A549 (cell line): ENCODE results near the gene TFCP2. TPM values are rescaled to one million over a fixed set of nuclear protein-coding genes. Genes with fewer than 3 reads are reported as not detected.

ENCODE experiments used
- ATAC-seq, 2 experiments: fragments of 200-7000 bp in 1 of 2; fragments of >200 bp in 1 of 2; cut with Nextera tagmentation in 1 of 2; cut with Tn5 transposase in 1 of 2; 3 replicates each; pipeline versions ENCODE4 v1.8.0 to v1.9.1; 2018 to 2020; ENCODE audit warnings: mild to moderate bottlenecking in 1 of 2, moderate library complexity in 1 of 2
- CTCF ChIA-PET: fragments of 300-600 bp; sonication (Branson Sonifier 250); formaldehyde crosslinking; extraction: SDS; loops from one replicate; lab custom pipeline; 2021; ENCODE audit warnings: antibody characterized with exemption, inconsistent platforms; lab: Yijun Ruan, JAX
- POLR2A ChIA-PET: fragments of 350-600 bp; formaldehyde crosslinking; extraction: SDS; loops from one replicate; lab custom pipeline; 2021; ENCODE audit warnings: antibody characterized with exemption, inconsistent platforms; lab: Yijun Ruan, JAX
- DNase-seq, 2 experiments: peaks; one replicate each; pipeline versions ENCODE4 v3.0.0 to v3.0.0-alpha.2; 2011 to 2016; ENCODE audit warnings: low read depth in 1 of 2, low spot score in 1 of 2
- FAIRE-seq: peaks from 2 replicates; lab custom pipeline; 2011; peaks lifted over from hg19 to GRCh38; lab: Jason Lieb, UNC
- H3K27ac ChIP-seq, 2 experiments: fragments of >200 bp; sonication (Bioruptor Twin); formaldehyde crosslinking; 3 replicates each; pipeline ENCODE4 v1.5.1; 2016 to 2017
- H3K4me1 ChIP-seq: fragments of >200 bp; sonication (Bioruptor Twin); formaldehyde crosslinking; 3 replicates; pipeline ENCODE4 v1.6.1; 2016
- H3K4me2 ChIP-seq: fragments of >200 bp; sonication (Bioruptor Twin); formaldehyde crosslinking; 3 replicates; pipeline ENCODE4 v1.6.1; 2016
- H3K4me3 ChIP-seq: fragments of >200 bp; sonication (Bioruptor Twin); formaldehyde crosslinking; 3 replicates; pipeline ENCODE4 v1.5.1; 2016
- H3K9me3 ChIP-seq: fragments of >200 bp; sonication (Bioruptor Twin); formaldehyde crosslinking; 3 replicates; pipeline ENCODE4 v1.6.1; 2016
- BCL3 ChIP-seq: fragments of >200 bp; sonication (Bioruptor Twin); formaldehyde crosslinking; IDR thresholded peaks from 3 replicates; pipeline ENCODE4 v1.6.1; 2016
- CEBPB ChIP-seq, 2 experiments: fragments of >200 bp in 1 of 2; sonication (Bioruptor Twin) in 1 of 2; formaldehyde crosslinking in 1 of 2; IDR thresholded peaks; 2 replicates each; pipeline ENCODE4 v1.6.1; 2012 to 2016
- CHD2 ChIP-seq: fragments of 150-350 bp; IDR thresholded peaks from 2 replicates; pipeline ENCODE4 v1.6.1; 2014; ENCODE audit warnings: low read length; ENCODE audit not compliant: partially characterized antibody
- EHF ChIP-seq: fragments of 250-450 bp; sonication (Bioruptor Pico); IDR thresholded peaks from 2 replicates; pipeline ENCODE4 v1.5.0; 2020; ENCODE audit warnings: mild to moderate bottlenecking
- EHMT2 ChIP-seq: fragments of 200-600 bp; sonication (generic); IDR thresholded peaks from 2 replicates; pipeline ENCODE4 v1.6.1; 2016; ENCODE audit warnings: antibody characterized with exemption, low read depth, mild to moderate bottlenecking, moderate library complexity
- EP300 ChIP-seq, 2 experiments: fragments of >200 bp; sonication (Bioruptor Twin); formaldehyde crosslinking; IDR thresholded peaks; 2 replicates in 1 of 2; 3 replicates in 1 of 2; pipeline ENCODE4 v1.6.1; 2016 to 2017
- ESRRA ChIP-seq: fragments of 150-350 bp; IDR thresholded peaks from 2 replicates; pipeline ENCODE4 v1.6.1; 2014; ENCODE audit warnings: mild to moderate bottlenecking, low read length, borderline replicate concordance
- FOSL2 ChIP-seq, 2 experiments: fragments of 450-650 bp in 1 of 2; fragments of >200 bp in 1 of 2; sonication (Bioruptor Twin) in 1 of 2; formaldehyde crosslinking; IDR thresholded peaks; 2 replicates each; pipeline versions ENCODE4 v1.5.0 to v1.6.1; 2016 to 2020; ENCODE audit warnings: mild to moderate bottlenecking in 1 of 2, moderate library complexity in 1 of 2
- HDAC2 ChIP-seq: fragments of 200-600 bp; sonication (generic); IDR thresholded peaks from 2 replicates; pipeline ENCODE4 v1.6.1; 2016
- HMGXB4 ChIP-seq: fragments of 250-450 bp; sonication (Bioruptor Pico); IDR thresholded peaks from 2 replicates; pipeline ENCODE4 v1.5.0; 2021; ENCODE audit warnings: mild to moderate bottlenecking, moderate library complexity, borderline replicate concordance
- JUN ChIP-seq, 2 experiments: fragments of >200 bp; sonication (Bioruptor Twin); formaldehyde crosslinking; IDR thresholded peaks; 2 replicates in 1 of 2; 3 replicates in 1 of 2; pipeline ENCODE4 v1.6.1; 2016 to 2017
- KDM1A ChIP-seq: fragments of 200-600 bp; sonication (generic); IDR thresholded peaks from 2 replicates; pipeline ENCODE4 v1.6.1; 2016; ENCODE audit warnings: low read depth, mild to moderate bottlenecking
- MAZ ChIP-seq: fragments of 150-350 bp; IDR thresholded peaks from 2 replicates; pipeline ENCODE4 v1.6.1; 2014; ENCODE audit warnings: antibody characterized with exemption, low read depth, low read length, borderline replicate concordance
- PHF8 ChIP-seq: fragments of 200-600 bp; sonication (generic); IDR thresholded peaks from 2 replicates; pipeline ENCODE4 v1.6.1; 2016; ENCODE audit warnings: low read depth, mild to moderate bottlenecking, antibody characterized with exemption, moderate library complexity, borderline replicate concordance
- RAD21 ChIP-seq, 2 experiments: fragments of >200 bp in 1 of 2; sonication (Bioruptor Twin) in 1 of 2; formaldehyde crosslinking in 1 of 2; IDR thresholded peaks in 1 of 2; conservative IDR thresholded peaks in 1 of 2; 2 replicates in 1 of 2; 3 replicates in 1 of 2; pipeline ENCODE4 v1.6.1; 2012 to 2018; ENCODE audit warnings: inconsistent platforms in 1 of 2
- RARB ChIP-seq: fragments of 250-450 bp; sonication (Bioruptor Pico); IDR thresholded peaks from 2 replicates; pipeline ENCODE4 v1.8.0; 2021; ENCODE audit warnings: mild to moderate bottlenecking, moderate library complexity
- RCOR1 ChIP-seq: fragments of 150-350 bp; IDR thresholded peaks from 2 replicates; pipeline ENCODE4 v1.6.1; 2014; ENCODE audit warnings: antibody characterized with exemption, low read length, low read depth
- REST ChIP-seq: fragments of 200-600 bp; sonication (generic); IDR thresholded peaks from 2 replicates; pipeline ENCODE4 v1.6.1; 2016; ENCODE audit warnings: antibody characterized with exemption, mild to moderate bottlenecking, moderate library complexity
- SMC3 ChIP-seq: fragments of >200 bp; sonication (Bioruptor Twin); formaldehyde crosslinking; IDR thresholded peaks from 3 replicates; pipeline ENCODE4 v1.6.1; 2018; ENCODE audit warnings: inconsistent platforms
- ZFP36 ChIP-seq: fragments of 450-650 bp; IDR thresholded peaks from 2 replicates; pipeline ENCODE4 v1.6.1; 2014; ENCODE audit warnings: borderline replicate concordance; ENCODE audit not compliant: partially characterized antibody
- WGBS: methylation state at CpG from one replicate; pipeline ENCODE4 v1.1.6; 2017; ENCODE audit errors: missing lambda C conversion rate; 5-methylcytosine and 5-hydroxymethylcytosine counted together
- polyA plus RNA-seq, 4 experiments: library from polyadenylated mRNA; depleted of rRNA in 3 of 4; stranded (reverse); fragments of >200 nt; fragmentation: RNase III in 1 of 4; extraction: RNeasy Plus Mini Kit Qiagen cat#74134 plus additional on column Dnase treatment in 1 of 4; gene quantifications; 2 replicates in 3 of 4; 3 replicates in 1 of 4; pipeline ENCODE4 v1.2.3, GENCODE V29; 2011 to 2017

The TFCP2 gene
- polyA plus RNA-seq, 2 of the 4 experiments (the other 2 are of a cell fraction) = 18.7 to 39.8 TPM

GRCh38 chr12:51181558-51181957 is 8.6 kb upstream of the TFCP2 start (continued):
- TF ChIP-seq REST (no peak), HMGXB4 (no peak), EP300 (IDR thresholded peaks at IDR 0.05) (no peak)

GRCh38 chr12:51177897-51178296 is 5.0 kb upstream of the TFCP2 start:
- no peak for FAIRE-seq

GRCh38 chr12:51174501-51174900 is 1.6 kb upstream of the TFCP2 start:
- no peak for FAIRE-seq
- DNase-seq = no peak
- TF ChIP-seq ESRRA (no peak), CHD2 (no peak), FOSL2 (IDR thresholded peaks at IDR 0.05) (no peak), FOSL2 (CRISPR knock-in tag; IDR thresholded peaks at IDR 0.05) (no peak), EHMT2 (no peak), BCL3 (no peak), KDM1A (no peak), JUN (IDR thresholded peaks at IDR 0.05) (no peak), RARB (CRISPR knock-in tag) (no peak), CEBPB (IDR thresholded peaks at IDR 0.05) (no peak), PHF8 (no peak), EHF (no peak), HDAC2 (no peak), SMC3 (no peak), ZFP36 (no peak)
- Histone ChIP-seq H3K4me3 (no peak overlapping the region), H3K4me2 (no peak overlapping the region), H3K9me3 (no peaks in the 10 kb centered on the region), H3K4me1 (peaks cover 6% of the 10 kb centered on the region; the same call in 1 of the 3 replicates), H3K27ac (no peak overlapping the region)
- CTCF ChIA-PET = interaction anchor here (1.2 kb wide), 1 partner anchor 42 kb away, joined by 3 read pairs; no protein-coding TSS in a partner anchor
- whole genome bisulfite sequencing = 68% methylated on average over 1 of the region's 1 CpG
- POLR2A ChIA-PET = interaction anchor here (1.2 kb wide), 1 partner anchor 43 kb away, joined by 3 read pairs; the partner anchor contains the start of gene POU6F1
- ATAC-seq = no peak

More at GRCh38 chr12:51177897-51178296, 5.0 kb upstream of the TFCP2 start:
- no peak for TF ChIP-seq CEBPB (IDR thresholded peaks at IDR 0.05)
- no peak for TF ChIP-seq MAZ
- TF ChIP-seq RAD21 (conservative IDR thresholded peaks at IDR 0.05 in 1 of 2, IDR thresholded peaks at IDR 0.05 in 1 of 2) = no peak
- TF ChIP-seq RCOR1 = no peak
- no peak for ATAC-seq
- POLR2A ChIA-PET = interaction anchor here (1.1 kb wide), 1 partner anchor 94 kb away, joined by 6 read pairs; the partner anchor contains the start of gene CSRNP2
- Histone ChIP-seq H3K27ac (no peak overlapping the region), H3K4me2 (no peak overlapping the region), H3K4me3 (no peak overlapping the region), H3K9me3 (no peaks in the 10 kb centered on the region), H3K4me1 (no peaks in the 10 kb centered on the region)
- CTCF ChIA-PET = interaction anchor here (0.6 to 1.7 kb wide), 3 partner anchors 86 to 184 kb away, joined by 3 to 4 read pairs (median 3); no protein-coding TSS in a partner anchor
- WGBS = 73% methylated on average over 2 of the region's 2 CpGs
- DNase-seq = no peak
